Measurements from ENCODE around the gene LIPM. TPM values are rescaled to one million over a fixed set of nuclear protein-coding genes. Genes with fewer than 3 reads are reported as not detected.

The LIPM gene
- total and polyA plus RNA-seq, 2 of the 13 experiments (the other 11 are each of a cell fraction or from before 2014, with no cell fraction given) = not detected

DNA sequence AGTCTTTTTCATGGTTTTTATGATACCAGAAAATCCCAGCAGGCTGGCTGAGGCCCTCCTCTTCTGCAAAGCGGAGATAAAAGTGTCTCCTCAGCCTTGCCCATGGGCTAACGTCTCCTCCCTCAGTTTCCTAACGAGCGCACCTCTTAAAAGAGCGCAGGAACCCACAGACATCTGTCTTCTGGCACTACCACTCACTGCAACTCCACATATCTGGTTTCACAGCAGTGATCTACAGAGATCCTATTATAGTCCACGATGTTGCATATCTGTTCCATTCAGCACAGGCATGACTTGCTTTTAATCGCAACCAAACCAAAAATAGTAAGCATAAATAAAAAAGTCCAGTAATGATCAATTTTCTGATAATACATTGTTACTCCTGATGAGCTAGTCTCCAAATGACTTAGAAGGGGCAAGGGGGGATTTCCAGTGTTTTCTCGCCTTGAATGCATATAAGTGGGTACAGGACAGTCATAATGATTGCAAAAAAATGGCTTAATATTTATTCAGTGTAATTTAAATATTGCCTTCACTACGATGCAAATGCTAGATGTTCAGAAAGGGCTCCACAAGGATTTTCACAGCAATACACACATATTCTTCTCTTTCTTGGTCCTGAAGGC lies 28.2 kb downstream of the LIPM start:
- no peak for FAIRE-seq
- POLR2A ChIA-PET = no interaction called here
- H3K27ac ChIP-seq (ENCODE audit: extremely low read length, insufficient read depth, low read length) = no peak overlapping the region
- H2AFZ ChIP-seq (ENCODE audit: low read length) = no peak overlapping the region
- DNase-seq (ENCODE audit: low spot score) = no peak
- intact Hi-C loops (cut with micrococcal nuclease; ENCODE audit: unreplicated experiment) (no loop called here), in situ Hi-C loops (cut with HindIII; ENCODE audit: extremely low pct_ligation_motif_present, low pct_unique_long_range_greater_than_20kb) (loop anchor here (25.0 kb wide), 1 partner anchor 382 kb away; the partner anchor contains the start of gene CH25H)
- H4K20me1 ChIP-seq (ENCODE audit: insufficient read depth, low read length) = no peaks in the 10 kb centered on the region
- 0 out of 5 replicates have a peak, but pooled peaks cover 0 to 4% of the 10 kb centered on the region in 2 experiments for H3K27me3 ChIP-seq (ENCODE audit: control insufficient read depth in 1 of 2, insufficient read depth in 2 of 2, low read length in 2 of 2)
- no TSS peak for BruUV-seq (replicated peaks)
- H3K36me3 ChIP-seq (replicated peaks in 1 of 2; ENCODE audit: control insufficient read depth in 1 of 2, insufficient read depth in 2 of 2, low read length in 2 of 2) = no peaks in the 10 kb centered on the region
- no peak for ATAC-seq
- H3K9ac ChIP-seq (ENCODE audit: insufficient read depth, low read depth, low read length) = no peak overlapping the region
- H3K9me3 ChIP-seq (ENCODE audit: low read length) = no peaks in the 10 kb centered on the region
- no peaks in the 10 kb centered on the region for H3K79me2 ChIP-seq (ENCODE audit: insufficient read depth, low read length)
- WGBS (ENCODE audit: low lambda C conversion rate) = 44% methylated on average over 9 of the region's 9 CpGs
- H3K4me2 ChIP-seq (ENCODE audit: low read depth, low read length) = no peak overlapping the region
- no peaks in the 10 kb centered on the region for H3K4me1 ChIP-seq (ENCODE audit: insufficient read depth, low read length)
- no peak overlapping the region for H3K4me3 ChIP-seq (replicated peaks in 1 of 3; ENCODE audit: insufficient read depth in 1 of 3, low read depth in 2 of 3, low read length in 3 of 3)
- CTCF ChIA-PET (ENCODE audit: low intra/inter-chr PET ratio, low total read pairs) = no interaction called here
- no peak for TF ChIP-seq REPIN1 (CRISPR knock-in tag; IDR thresholded peaks at IDR 0.05; ENCODE audit: borderline replicate concordance, low read depth)
- TF ChIP-seq, protein P1, sequence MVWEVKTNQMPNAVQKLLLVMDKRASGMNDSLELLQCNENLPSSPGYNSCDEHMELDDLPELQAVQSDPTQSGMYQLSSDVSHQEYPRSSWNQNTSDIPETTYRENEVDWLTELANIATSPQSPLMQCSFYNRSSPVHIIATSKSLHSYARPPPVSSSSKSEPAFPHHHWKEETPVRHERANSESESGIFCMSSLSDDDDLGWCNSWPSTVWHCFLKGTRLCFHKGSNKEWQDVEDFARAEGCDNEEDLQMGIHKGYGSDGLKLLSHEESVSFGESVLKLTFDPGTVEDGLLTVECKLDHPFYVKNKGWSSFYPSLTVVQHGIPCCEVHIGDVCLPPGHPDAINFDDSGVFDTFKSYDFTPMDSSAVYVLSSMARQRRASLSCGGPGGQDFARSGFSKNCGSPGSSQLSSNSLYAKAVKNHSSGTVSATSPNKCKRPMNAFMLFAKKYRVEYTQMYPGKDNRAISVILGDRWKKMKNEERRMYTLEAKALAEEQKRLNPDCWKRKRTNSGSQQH (CRISPR knock-in tag; IDR thresholded peaks at IDR 0.05; ENCODE audit: low read depth) = no peak
- no peak for TF ChIP-seq SSRP1 (CRISPR knock-in tag; IDR thresholded peaks at IDR 0.05)
- TF ChIP-seq, protein P2, sequence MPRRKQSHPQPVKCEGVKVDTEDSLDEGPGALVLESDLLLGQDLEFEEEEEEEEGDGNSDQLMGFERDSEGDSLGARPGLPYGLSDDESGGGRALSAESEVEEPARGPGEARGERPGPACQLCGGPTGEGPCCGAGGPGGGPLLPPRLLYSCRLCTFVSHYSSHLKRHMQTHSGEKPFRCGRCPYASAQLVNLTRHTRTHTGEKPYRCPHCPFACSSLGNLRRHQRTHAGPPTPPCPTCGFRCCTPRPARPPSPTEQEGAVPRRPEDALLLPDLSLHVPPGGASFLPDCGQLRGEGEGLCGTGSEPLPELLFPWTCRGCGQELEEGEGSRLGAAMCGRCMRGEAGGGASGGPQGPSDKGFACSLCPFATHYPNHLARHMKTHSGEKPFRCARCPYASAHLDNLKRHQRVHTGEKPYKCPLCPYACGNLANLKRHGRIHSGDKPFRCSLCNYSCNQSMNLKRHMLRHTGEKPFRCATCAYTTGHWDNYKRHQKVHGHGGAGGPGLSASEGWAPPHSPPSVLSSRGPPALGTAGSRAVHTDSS (CRISPR knock-in tag; conservative IDR thresholded peaks at IDR 0.05) = no peak
- TF ChIP-seq ZNF703 (CRISPR knock-in tag; IDR thresholded peaks at IDR 0.05; ENCODE audit: borderline replicate concordance) = no peak
- TF ChIP-seq ZMAT5 (CRISPR knock-in tag; IDR thresholded peaks at IDR 0.05; ENCODE audit: borderline replicate concordance, low read depth) = no peak
- TF ChIP-seq, protein P3, sequence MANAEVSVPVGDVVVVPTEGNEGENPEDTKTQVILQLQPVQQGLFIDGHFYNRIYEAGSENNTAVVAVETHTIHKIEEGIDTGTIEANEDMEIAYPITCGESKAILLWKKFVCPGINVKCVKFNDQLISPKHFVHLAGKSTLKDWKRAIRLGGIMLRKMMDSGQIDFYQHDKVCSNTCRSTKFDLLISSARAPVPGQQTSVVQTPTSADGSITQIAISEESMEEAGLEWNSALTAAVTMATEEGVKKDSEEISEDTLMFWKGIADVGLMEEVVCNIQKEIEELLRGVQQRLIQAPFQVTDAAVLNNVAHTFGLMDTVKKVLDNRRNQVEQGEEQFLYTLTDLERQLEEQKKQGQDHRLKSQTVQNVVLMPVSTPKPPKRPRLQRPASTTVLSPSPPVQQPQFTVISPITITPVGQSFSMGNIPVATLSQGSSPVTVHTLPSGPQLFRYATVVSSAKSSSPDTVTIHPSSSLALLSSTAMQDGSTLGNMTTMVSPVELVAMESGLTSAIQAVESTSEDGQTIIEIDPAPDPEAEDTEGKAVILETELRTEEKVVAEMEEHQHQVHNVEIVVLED (CRISPR knock-in tag; IDR thresholded peaks at IDR 0.05; ENCODE audit: borderline replicate concordance) = no peak
- no peak for TF ChIP-seq ZNF629 (CRISPR knock-in tag; conservative IDR thresholded peaks at IDR 0.05)
- no peak for TF ChIP-seq RFX3 (CRISPR knock-in tag; IDR thresholded peaks at IDR 0.05)
- no peak for TF ChIP-seq ZNF652 (CRISPR knock-in tag; IDR thresholded peaks at IDR 0.05; ENCODE audit: borderline replicate concordance, low read depth)
- TF ChIP-seq SOX13 (IDR thresholded peaks at IDR 0.05) = no peak
- TF ChIP-seq SOX13 (CRISPR knock-in tag; conservative IDR thresholded peaks at IDR 0.05 in 1 of 2, IDR thresholded peaks at IDR 0.05 in 1 of 2) = no peak
- TF ChIP-seq ZNF160 (CRISPR knock-in tag; IDR thresholded peaks at IDR 0.05) = no peak
- TF ChIP-seq HDAC6 (IDR thresholded peaks at IDR 0.05; ENCODE audit: low read depth, low read length) = no peak
- TF ChIP-seq ZFAT (CRISPR knock-in tag; conservative IDR thresholded peaks at IDR 0.05) = no peak
